IMR-90 (cell line): Measurements from ENCODE around the gene SLC38A1. TPM values are rescaled to one million over a fixed set of nuclear protein-coding genes. Genes with fewer than 3 reads are reported as not detected.

Source experiments
- ATAC-seq: fragments of 200-7000 bp; cut with Tn5 transposase; 2 replicates; pipeline ENCODE4 v1.9.1; 2020; ENCODE audit warnings: low read depth, mild to moderate bottlenecking, moderate library complexity
- BruUV-seq: library from RNA; stranded (reverse); fragments of 400-500 nt; replicated peaks from 2 replicates; lab custom pipeline; 2021; lab: Mats Ljungman, UMichigan
- CTCF ChIA-PET: fragments of 300-600 bp; formaldehyde crosslinking; extraction: SDS; loops from one replicate; lab custom pipeline; 2021; ENCODE audit warnings: antibody characterized with exemption; lab: Yijun Ruan, JAX
- POLR2A ChIA-PET: fragments of 300-600 bp; sonication (Branson Sonifier 250); formaldehyde crosslinking; loops from one replicate; lab custom pipeline; 2022; ENCODE audit warnings: antibody characterized with exemption; ENCODE audit not compliant: unreplicated experiment; lab: Charles Lee
- DNase-seq: peaks from one replicate; pipeline ENCODE4 v3.0.0; 2013
- H2AFZ ChIP-seq: replicated peaks from 2 replicates; pipeline ENCODE3; 2013; ENCODE audit warnings: low read length, mild to moderate bottlenecking; ENCODE audit not compliant: poor library complexity
- H2AK5ac ChIP-seq: 2 replicates; pipeline ENCODE4 v1.6.1; 2013; ENCODE audit warnings: low read depth, low read length, inconsistent platforms
- H2AK9ac ChIP-seq: replicated peaks from 2 replicates; pipeline ENCODE3; 2013; ENCODE audit warnings: mild to moderate bottlenecking, low read depth, low read length, moderate library complexity; ENCODE audit not compliant: poor library complexity
- H2BK120ac ChIP-seq: 2 replicates; pipeline ENCODE4 v1.6.1; 2013; ENCODE audit warnings: low read depth, low read length, inconsistent platforms
- H2BK15ac ChIP-seq: 3 replicates; pipeline ENCODE4 v1.6.1; 2013; ENCODE audit warnings: low read depth, low read length, inconsistent platforms
- H2BK20ac ChIP-seq: 2 replicates; pipeline ENCODE4 v1.6.1; 2013; ENCODE audit warnings: low read depth, mild to moderate bottlenecking, inconsistent platforms, low read length, moderate library complexity
- H2BK5ac ChIP-seq: 2 replicates; pipeline ENCODE4 v1.6.1; 2013; ENCODE audit warnings: mild to moderate bottlenecking, low read depth, low read length, inconsistent platforms; ENCODE audit not compliant: poor library complexity, severe bottlenecking
- H3K14ac ChIP-seq: replicated peaks from 2 replicates; pipeline ENCODE4 v1.6.1; 2013; ENCODE audit warnings: low read depth, low read length, inconsistent platforms
- H3K18ac ChIP-seq: 2 replicates; pipeline ENCODE4 v1.6.1; 2013; ENCODE audit warnings: low read depth, low read length, control low read depth
- H3K23ac ChIP-seq: 2 replicates; pipeline ENCODE4 v1.6.1; 2013; ENCODE audit warnings: low read depth, low read length, inconsistent platforms
- H3K27ac ChIP-seq: 2 replicates; pipeline ENCODE4 v1.5.1; 2013; ENCODE audit warnings: mild to moderate bottlenecking, control low read depth, low read length; ENCODE audit not compliant: insufficient read depth
- H3K27me3 ChIP-seq: 2 replicates; pipeline ENCODE4 v1.6.1; 2013; ENCODE audit warnings: low read length; ENCODE audit not compliant: control insufficient read depth, insufficient read depth
- H3K36me3 ChIP-seq: 2 replicates; pipeline ENCODE4 v1.6.1; 2013; ENCODE audit warnings: low read length, mixed read lengths; ENCODE audit not compliant: control insufficient read depth, insufficient read depth
- H3K4ac ChIP-seq: 2 replicates; pipeline ENCODE4 v1.6.1; 2013; ENCODE audit warnings: low read depth, low read length, inconsistent platforms
- H3K4me1 ChIP-seq: 2 replicates; pipeline ENCODE4 v1.6.1; 2013; ENCODE audit warnings: low read length, mixed read lengths; ENCODE audit not compliant: control insufficient read depth, insufficient read depth
- H3K4me2 ChIP-seq: 2 replicates; pipeline ENCODE4 v1.6.1; 2013; ENCODE audit warnings: low read depth, mild to moderate bottlenecking, control low read depth, low read length, moderate library complexity
- H3K4me3 ChIP-seq: 2 replicates; pipeline ENCODE4 v1.5.1; 2013; ENCODE audit warnings: low read depth, mild to moderate bottlenecking, control low read depth, low read length, moderate library complexity; ENCODE audit not compliant: insufficient read depth
- H3K56ac ChIP-seq: 2 replicates; pipeline ENCODE4 v1.6.1; 2013; ENCODE audit warnings: low read length, inconsistent platforms; ENCODE audit not compliant: insufficient read depth; ENCODE audit errors: extremely low read depth
- H3K79me1 ChIP-seq, 2 experiments: 2 replicates each; pipeline ENCODE4 v1.6.1; 2013; ENCODE audit warnings: low read length in 2 of 2, inconsistent platforms in 1 of 2, low read depth in 1 of 2
- H3K9ac ChIP-seq: 2 replicates; pipeline ENCODE4 v1.6.1; 2013; ENCODE audit warnings: low read depth, low read length, control low read depth
- H3K9me1 ChIP-seq: 2 replicates; pipeline ENCODE4 v1.6.1; 2013; ENCODE audit warnings: low read length, inconsistent platforms; ENCODE audit not compliant: insufficient read depth
- H3K9me3 ChIP-seq: 2 replicates; pipeline ENCODE4 v1.6.1; 2013; ENCODE audit warnings: low read length; ENCODE audit not compliant: control insufficient read depth, insufficient read depth
- H4K20me1 ChIP-seq: 2 replicates; pipeline ENCODE4 v1.6.1; 2013; ENCODE audit warnings: low read length, inconsistent platforms; ENCODE audit not compliant: insufficient read depth
- H4K5ac ChIP-seq: 2 replicates; pipeline ENCODE4 v1.6.1; 2013; ENCODE audit warnings: mild to moderate bottlenecking, low read depth, low read length, control low read depth
- H4K8ac ChIP-seq, 2 experiments: 2 replicates each; pipeline ENCODE4 v1.6.1; 2013; ENCODE audit warnings: low read depth in 2 of 2, low read length in 2 of 2, control low read depth in 1 of 2, inconsistent platforms in 1 of 2
- H4K91ac ChIP-seq: 2 replicates; pipeline ENCODE4 v1.6.1; 2013; ENCODE audit warnings: low read depth, low read length, inconsistent platforms; ENCODE audit not compliant: insufficient read depth
- CHD1 ChIP-seq: IDR thresholded peaks from 2 replicates; pipeline ENCODE4 v1.6.1; 2012; ENCODE audit warnings: low read depth, low read length, improper control_type of control experiment
- MAFK ChIP-seq: IDR thresholded peaks from 2 replicates; pipeline ENCODE4 v1.6.1; 2012; ENCODE audit warnings: low read depth, low read length, improper control_type of control experiment
- POLR2A ChIP-seq: IDR thresholded peaks from 2 replicates; pipeline ENCODE4 v1.6.1; 2012; ENCODE audit warnings: mild to moderate bottlenecking, low read depth, low read length
- RAD21 ChIP-seq: IDR thresholded peaks from 2 replicates; pipeline ENCODE4 v1.6.1; 2012; ENCODE audit warnings: low read length, improper control_type of control experiment
- RFX5 ChIP-seq: IDR thresholded peaks from 2 replicates; pipeline ENCODE4 v1.8.0; 2012; ENCODE audit warnings: low read depth, mild to moderate bottlenecking, low read length, moderate library complexity
- WGBS, 2 experiments: methylation state at CpG; one replicate each; pipeline versions ENCODE4 v1.1.5 to v1.1.7; 2013; ENCODE audit warnings: missing lambda C conversion rate in 2 of 2; ENCODE audit not compliant: insufficient read length in 1 of 2; ENCODE audit errors: extremely low coverage in 2 of 2; 5-methylcytosine and 5-hydroxymethylcytosine counted together
- dilution Hi-C: fragments of 300-500 bp; cut with HindIII; formaldehyde crosslinking; loops from one replicate; pipeline ENCODE4 v1.14.3; 2018; ENCODE audit warnings: low sequenced_read_pairs; ENCODE audit not compliant: unreplicated experiment
- in situ Hi-C: fragments of 300-500 bp; cut with MboI; formaldehyde crosslinking; loops from 3 replicates; pipeline ENCODE4 v1.14.3; 2019; ENCODE audit warnings: low sequenced_read_pairs, inconsistent platforms, mixed read lengths
- intact Hi-C: fragments of 100-400 bp; cut with micrococcal nuclease; formaldehyde crosslinking; loops from 2 replicates; pipeline ENCODE4 v1.10.0; 2022
- polyA plus RNA-seq, 3 experiments: library from polyadenylated mRNA; depleted of rRNA; stranded (reverse); fragments of >200 nt; gene quantifications; 2 replicates each; pipeline ENCODE4 v1.2.3, GENCODE V29; 2012; ENCODE audit warnings: low replicate concordance in 1 of 3
- total RNA-seq: library from RNA; depleted of rRNA; stranded (reverse); fragments of >200 nt; gene quantifications from 2 replicates; pipeline ENCODE4 v1.2.3, GENCODE V29; 2012

The SLC38A1 gene
- total and polyA plus RNA-seq, 2 of the 4 experiments (the other 2 are of a cell fraction), result 22.8 to 61.5 TPM

DNA sequence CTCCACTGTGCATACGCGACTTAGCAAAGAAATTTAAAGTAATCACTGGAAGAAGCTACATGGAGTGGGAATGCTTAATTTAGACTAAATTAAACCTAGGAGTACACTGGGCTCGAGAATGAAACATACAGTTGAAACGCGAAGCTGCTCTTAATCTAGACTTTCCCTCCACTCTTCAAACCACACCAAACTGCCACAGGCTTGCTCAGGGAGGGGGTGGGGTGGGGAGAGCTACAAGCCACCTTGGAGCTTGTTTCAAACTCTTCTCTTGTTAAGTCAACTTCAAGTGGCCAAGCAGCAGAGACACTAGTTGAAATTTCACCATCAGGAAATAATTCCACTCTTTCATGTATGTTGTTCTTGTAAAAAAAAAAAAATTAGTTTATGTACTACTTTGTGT is 69.9 kb downstream of the SLC38A1 start:
- POLR2A ChIA-PET, result no interaction called here
- in situ Hi-C loops, result no loop called here
- no peak overlapping the region for H4K5ac ChIP-seq

More for the DNA sequence above, 69.9 kb downstream of the SLC38A1 start:
- no peak overlapping the region for H3K27ac ChIP-seq
- peaks cover 63% of the 10 kb centered on the region for H3K36me3 ChIP-seq
- intact Hi-C loops, result no loop called here
- H4K91ac ChIP-seq, result no peak overlapping the region
- no peak overlapping the region for H3K4me2 ChIP-seq
- H3K56ac ChIP-seq, result no peak overlapping the region
- no peaks in the 10 kb centered on the region for H3K4me1 ChIP-seq
- no peak overlapping the region for H2BK20ac ChIP-seq
- peaks cover 0 to 3% of the 10 kb centered on the region in 2 experiments; a peak in 2 of 4 replicates for H3K79me1 ChIP-seq
- no peak overlapping the region for H2BK5ac ChIP-seq
- no peak overlapping the region for H2AK5ac ChIP-seq
- no CpG with 5 or more reads among the region's 5 CpGs for WGBS, 2 experiments
- dilution Hi-C loops, result no loop called here
- H3K9me3 ChIP-seq, result 0 out of 2 replicates have a peak, but pooled peaks cover 1% of the 10 kb centered on the region
- H3K18ac ChIP-seq, result no peak overlapping the region
- no peak overlapping the region for H3K4ac ChIP-seq
- H4K20me1 ChIP-seq, result no peaks in the 10 kb centered on the region
- DNase-seq, result no peak
- H3K23ac ChIP-seq, result no peak overlapping the region
- H3K4me3 ChIP-seq, result no peak overlapping the region
- H3K14ac ChIP-seq, result no peak overlapping the region
- H3K9ac ChIP-seq, result no peak overlapping the region
- TF ChIP-seq CHD1 (no peak), POLR2A (no peak), RAD21 (no peak), MAFK (no peak), RFX5 (no peak)
- H4K8ac ChIP-seq, result no peak overlapping the region
- H3K9me1 ChIP-seq, result peaks cover 7% of the 10 kb centered on the region
- CTCF ChIA-PET, result no interaction called here
- no peak for ATAC-seq
- no peaks in the 10 kb centered on the region for H3K27me3 ChIP-seq
- H2BK15ac ChIP-seq, result no peak overlapping the region
- H2BK120ac ChIP-seq, result no peak overlapping the region
- H2AFZ ChIP-seq, result no peak overlapping the region
- no peak overlapping the region for H2AK9ac ChIP-seq
- no TSS peak for BruUV-seq
